Heart left ventricle (tissue), 16 donors: Measurements from ENCODE around the gene DKK2. TPM values are rescaled to one million over a fixed set of nuclear protein-coding genes. Genes with fewer than 3 reads are reported as not detected.

Source experiments
- ATAC-seq, 4 donors: fragments of 200-7000 bp; cut with Tn5 transposase; one replicate each; pipeline ENCODE4 v1.9.1; 2020 to 2022; ENCODE audit warnings: moderate library complexity in 4 of 4, mild to moderate bottlenecking in 3 of 4, moderate number of reproducible peaks in 1 of 4
- DNase-seq, 5 donors: peaks; one replicate each; pipeline ENCODE4 v3.0.0-alpha.2; 2020
- H3K27ac ChIP-seq, 12 donors: fragments of 200-600 bp; sonication (generic) in 4 of 12; one replicate each; pipeline versions ENCODE4 v1.5.0 to v1.8.0; 2016 to 2022; ENCODE audit warnings: mild to moderate bottlenecking in 2 of 12
- H3K27me3 ChIP-seq, 9 donors: fragments of 200-600 bp; sonication (generic) in 2 of 9; one replicate each; pipeline versions ENCODE4 v1.5.1 to v1.8.0; 2016 to 2022; ENCODE audit warnings: mild to moderate bottlenecking in 3 of 9
- H3K36me3 ChIP-seq, 9 donors: fragments of 200-600 bp; sonication (generic) in 2 of 9; one replicate each; pipeline versions ENCODE4 v1.5.0 to v1.8.0; 2018 to 2022; ENCODE audit warnings: mild to moderate bottlenecking in 2 of 9
- H3K4me1 ChIP-seq, 12 donors: fragments of 200-600 bp; sonication (generic) in 4 of 12; one replicate each; pipeline versions ENCODE4 v1.5.0 to v1.8.0; 2016 to 2022; ENCODE audit warnings: mild to moderate bottlenecking in 3 of 12
- H3K4me3 ChIP-seq, 12 donors: fragments of 200-600 bp; sonication (generic) in 4 of 12; one replicate each; pipeline versions ENCODE4 v1.5.0 to v1.8.0; 2017 to 2022; ENCODE audit warnings: mild to moderate bottlenecking in 9 of 12, moderate library complexity in 4 of 12
- H3K9me3 ChIP-seq, 12 donors: fragments of 200-600 bp; sonication (generic) in 4 of 12; one replicate each; pipeline versions ENCODE4 v1.5.0 to v1.8.0; 2016 to 2022; ENCODE audit warnings: mild to moderate bottlenecking in 1 of 12
- CTCF ChIP-seq, 12 donors: fragments of 200-600 bp; sonication (generic) in 4 of 12; IDR thresholded peaks; one replicate each; pipeline versions ENCODE4 v1.5.0 to v1.8.0; 2018 to 2022; ENCODE audit warnings: antibody characterized with exemption in 12 of 12, mild to moderate bottlenecking in 5 of 12
- POLR2A ChIP-seq, 2 donors: fragments of 450-650 bp; IDR thresholded peaks; one replicate each; pipeline ENCODE4 v1.6.1; 2017; ENCODE audit warnings: antibody characterized with exemption in 2 of 2, mild to moderate bottlenecking in 2 of 2, moderate library complexity in 2 of 2
- WGBS, 4 donors: extraction: QIAGEN DNeasy Blood & Tissue Kit in 2 of 4; methylation state at CpG; one replicate each; pipeline versions ENCODE4 v1.1.5 to v1.1.7; 2013 to 2018; 5-methylcytosine and 5-hydroxymethylcytosine counted together
- intact Hi-C, 10 donors: fragments of 100-400 bp; cut with DNase I; formaldehyde crosslinking; loops; one replicate each; pipeline versions ENCODE4 v1.11.1 to v1.14.2; 2022
- polyA plus RNA-seq, 2 donors: library from polyadenylated mRNA; stranded (reverse); fragments of 200-250 nt; gene quantifications; one replicate each; pipeline ENCODE4 v1.2.3, GENCODE V29; 2013
- total RNA-seq, 9 donors: library from RNA; depleted of rRNA in 2 of 9; stranded (reverse); fragments of >200 nt in 2 of 9; fragmentation: NEBNext Ultra II Directional in 3 of 9; extraction: Animal tissue kit (Norgen Biotek cat#: 25700) in 3 of 9; gene quantifications; one replicate each; pipeline versions ENCODE4 v1.1.0 to v1.2.4, GENCODE V29; 2016 to 2023
- donor health status: ischemic (EF 13 %, LVEDD 7.1; RV severe dilation, severe dysfunction).
- donor health status: healthy with polysubstance abuse.
- donor health status: DM: no; HTN: yes; CAD: no.
- donor health status: DM: no; HTN: no; CAD: no.
- donor health status: ischemic (EF 25% LVEDD 6.9; RV normal size, moderate dysfunction).
- donor health status: ischemic (EF 25% LVEDD 5.7; RV mildly dilated, moderate dysfunction).
- donor health status: healthy.
- donor health status: DM: yes; HTN: yes; CAD: no.
- donor health status: ischemic (EF 35%, LVEDD 5.7; RV mildly dilated, moderate dysfunction).
- donor health status: nonischemic (EF 11% LVEDD 7.7; RV severe dilation, severe dysfunction).
- donor health status: DM: yes; HTN: yes; CAD: no.
- donor health status: PGD.
- donor health status: ischemic (EF 29% LVEDD 5.4; RV normal size, mild dysfunction).
- donor health status: nonischemic (EF 23%, LVEDD 6.1; RV moderate dilation, normal function).

The DKK2 gene
- total and polyA plus RNA-seq, 11 donors = 0.40 to 2.5 (median 0.84) TPM; not detected in 1

GRCh38 chr4:107008115-107008514 is 28.0 kb downstream of the DKK2 start:
- no peak overlapping the region for H3K4me3 ChIP-seq
- no peaks in the 10 kb centered on the region for H3K9me3 ChIP-seq
- H3K36me3 ChIP-seq = no peaks in the 10 kb centered on the region
- 80 to 84% (median 81%) methylated on average over 2 of the region's 2 CpGs for WGBS, 4 donors
- ATAC-seq (no peak), DNase-seq (no peak)
- no peaks in the 10 kb centered on the region for H3K4me1 ChIP-seq
- no peak overlapping the region for H3K27ac ChIP-seq
- H3K27me3 ChIP-seq = no peaks in the 10 kb centered on the region
- intact Hi-C loops = no loop called here
- TF ChIP-seq POLR2A (IDR thresholded peaks at IDR 0.05) (no peak), CTCF (IDR thresholded peaks at IDR 0.05) (no peak)

- intact Hi-C loops = no loop called here
- Histone ChIP-seq H3K9me3 (no peaks in the 10 kb centered on the region), H3K4me3 (no peak overlapping the region), H3K27me3 (no peaks in the 10 kb centered on the region), H3K4me1 (no peaks in the 10 kb centered on the region), H3K36me3 (no peaks in the 10 kb centered on the region), H3K27ac (no peak overlapping the region)
- no peak for ATAC-seq
- TF ChIP-seq CTCF (IDR thresholded peaks at IDR 0.05) (no peak), POLR2A (IDR thresholded peaks at IDR 0.05) (no peak)
- DNase-seq = no peak
Observed at GRCh38 chr4:107006218-107006617, 29.9 kb downstream of the DKK2 start.

- H3K4me1 ChIP-seq = no peaks in the 10 kb centered on the region
- H3K9me3 ChIP-seq = no peaks in the 10 kb centered on the region
- WGBS, 4 donors = 12 to 22% (median 19%) methylated on average over 2 of the region's 2 CpGs
- ATAC-seq = no peak
- H3K27me3 ChIP-seq = no peaks in the 10 kb centered on the region
- TF ChIP-seq CTCF (IDR thresholded peaks at IDR 0.05) (no peak), POLR2A (IDR thresholded peaks at IDR 0.05) (no peak)
- DNase-seq = no peak
- intact Hi-C loops = no loop called here
- H3K27ac ChIP-seq = no peak overlapping the region
- H3K36me3 ChIP-seq = no peaks in the 10 kb centered on the region
- no peak overlapping the region for H3K4me3 ChIP-seq
Observed at GRCh38 chr4:106996490-106996889, 39.6 kb downstream of the DKK2 start.

GRCh38 chr4:106993827-106994226 is 42.3 kb downstream of the DKK2 start:
- no peak for ATAC-seq
- Histone ChIP-seq H3K4me3 (no peak overlapping the region), H3K9me3 (no peaks in the 10 kb centered on the region), H3K36me3 (no peaks in the 10 kb centered on the region), H3K4me1 (no peaks in the 10 kb centered on the region), H3K27ac (no peak overlapping the region), H3K27me3 (no peaks in the 10 kb centered on the region)
- TF ChIP-seq CTCF (IDR thresholded peaks at IDR 0.05) (no peak), POLR2A (IDR thresholded peaks at IDR 0.05) (no peak)
- 62 to 70% (median 64%) methylated on average over 4 of the region's 4 CpGs for WGBS, 4 donors
- no peak for DNase-seq
- intact Hi-C loops = no loop called here
